Lower leg skin (tissue), 3 donors: ENCODE data around the gene STOX1.
"Not testable (repeated sequence)": the region's sequence is repeated elsewhere in the genome, so short reads cannot be mapped to it uniquely, and the experiment has no call there.

ENCODE experiments used
- CTCF ChIP-seq, 3 donors: fragments of 450-650 bp; IDR thresholded peaks; one replicate each; pipeline ENCODE4 v1.5.1; 2016; ENCODE audit warnings: antibody characterized with exemption in 3 of 3, mild to moderate bottlenecking in 3 of 3, moderate library complexity in 2 of 3
- POLR2A ChIP-seq, 2 donors: fragments of 450-650 bp; IDR thresholded peaks; one replicate each; pipeline ENCODE4 v1.6.1; 2016 to 2017; ENCODE audit warnings: antibody characterized with exemption in 2 of 2, mild to moderate bottlenecking in 1 of 2, moderate library complexity in 1 of 2

- TF ChIP-seq CTCF, POLR2A (IDR thresholded peaks at IDR 0.05): not testable (repeated sequence)
Observed at GRCh38 chr10:68828083-68828601, 811 bp downstream of the STOX1 start.
